Measurements from ENCODE around the gene SOX9.
"Not testable (repeated sequence)": the region's sequence is repeated elsewhere in the genome, so short reads cannot be mapped to it uniquely, and the experiment has no call there.

SOX9 gene

DNA sequence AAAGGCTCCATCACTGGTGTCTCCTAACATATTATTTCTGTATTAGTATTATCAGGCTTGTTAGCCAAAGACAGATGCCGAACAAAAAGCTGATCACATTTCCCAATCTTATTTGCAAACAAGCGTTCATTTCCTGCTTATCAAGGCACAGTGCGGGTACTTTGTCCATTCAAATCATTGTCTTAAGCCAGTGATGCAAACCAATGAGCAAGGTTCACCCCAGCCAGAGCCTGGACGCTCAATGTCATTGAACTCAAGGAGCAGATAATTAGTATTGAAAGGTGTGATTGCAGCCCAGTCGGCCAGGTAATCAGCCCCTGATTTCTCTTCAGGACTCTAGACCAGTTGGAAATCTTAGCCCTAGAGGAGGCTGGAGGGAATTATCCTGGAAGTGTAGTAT lies 20.4 kb upstream of the SOX9 start:
- Histone ChIP-seq H3K36me3 (replicated peaks) (no peaks in the 10 kb centered on the region), H3K27me3 (ENCODE audit: low read depth) (no peaks in the 10 kb centered on the region), H3K4me3 (no peak overlapping the region), H3K4me1 (no peaks in the 10 kb centered on the region), H3K9me3 (no peaks in the 10 kb centered on the region)
- no peak for DNase-seq (ENCODE audit: low spot score in 2 of 2)
- in situ Hi-C loops (cut with MboI; ENCODE audit: low sequenced_read_pairs), result no loop called here

DNA sequence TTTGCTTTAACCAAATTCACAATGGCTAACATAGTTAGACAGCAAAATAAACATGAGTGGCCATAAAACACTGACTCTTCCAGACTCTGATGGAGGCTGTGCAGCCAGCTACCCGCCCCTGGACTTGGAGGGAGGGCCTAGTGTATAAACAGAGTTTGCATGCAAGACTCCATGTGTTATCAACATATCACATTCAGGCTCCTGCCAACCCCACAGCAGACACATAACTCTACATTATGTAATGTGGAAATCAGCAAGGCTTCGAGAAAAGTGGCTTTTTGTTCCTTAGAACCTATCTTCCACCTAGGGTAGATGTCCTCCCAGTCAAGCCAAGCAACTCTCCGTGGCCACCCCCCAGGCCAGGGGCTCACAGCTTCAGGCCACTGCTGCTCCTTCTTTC lies 19.3 kb upstream of the SOX9 start:
- H3K36me3 ChIP-seq (replicated peaks), result no peaks in the 10 kb centered on the region
- H3K4me3 ChIP-seq, result no peak overlapping the region
- in situ Hi-C loops (cut with MboI; ENCODE audit: low sequenced_read_pairs), result no loop called here
- H3K9me3 ChIP-seq, result no peaks in the 10 kb centered on the region
- no peaks in the 10 kb centered on the region for H3K27me3 ChIP-seq (ENCODE audit: low read depth)
- no peak for DNase-seq (ENCODE audit: low spot score in 2 of 2)
- no peaks in the 10 kb centered on the region for H3K4me1 ChIP-seq

DNA sequence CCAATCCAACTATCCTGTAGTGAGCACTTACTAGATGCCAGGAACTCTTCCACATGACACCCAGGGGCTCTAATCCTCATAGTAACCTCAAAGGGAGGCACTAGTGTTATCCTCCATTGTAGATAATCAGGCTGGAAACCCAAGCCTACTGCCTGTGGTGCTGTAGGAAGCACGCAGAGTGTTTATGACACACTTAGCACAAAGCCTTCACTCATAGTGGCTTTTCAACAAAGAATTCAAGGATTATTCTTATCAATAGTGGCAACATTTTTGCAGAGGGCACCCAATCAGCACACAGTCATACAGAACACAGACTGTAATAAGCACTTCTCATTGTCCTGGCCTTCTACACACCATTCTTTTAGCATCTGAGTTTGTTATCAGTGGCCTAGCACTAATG lies 18.5 kb upstream of the SOX9 start:
- no peaks in the 10 kb centered on the region for H3K36me3 ChIP-seq (replicated peaks)
- DNase-seq (ENCODE audit: low spot score in 2 of 2), result no peak
- H3K4me3 ChIP-seq, result no peak overlapping the region
- no peaks in the 10 kb centered on the region for H3K9me3 ChIP-seq
- no peaks in the 10 kb centered on the region for H3K4me1 ChIP-seq
- H3K27me3 ChIP-seq (ENCODE audit: low read depth), result no peaks in the 10 kb centered on the region
- in situ Hi-C loops (cut with MboI; ENCODE audit: low sequenced_read_pairs), result no loop called here

DNA sequence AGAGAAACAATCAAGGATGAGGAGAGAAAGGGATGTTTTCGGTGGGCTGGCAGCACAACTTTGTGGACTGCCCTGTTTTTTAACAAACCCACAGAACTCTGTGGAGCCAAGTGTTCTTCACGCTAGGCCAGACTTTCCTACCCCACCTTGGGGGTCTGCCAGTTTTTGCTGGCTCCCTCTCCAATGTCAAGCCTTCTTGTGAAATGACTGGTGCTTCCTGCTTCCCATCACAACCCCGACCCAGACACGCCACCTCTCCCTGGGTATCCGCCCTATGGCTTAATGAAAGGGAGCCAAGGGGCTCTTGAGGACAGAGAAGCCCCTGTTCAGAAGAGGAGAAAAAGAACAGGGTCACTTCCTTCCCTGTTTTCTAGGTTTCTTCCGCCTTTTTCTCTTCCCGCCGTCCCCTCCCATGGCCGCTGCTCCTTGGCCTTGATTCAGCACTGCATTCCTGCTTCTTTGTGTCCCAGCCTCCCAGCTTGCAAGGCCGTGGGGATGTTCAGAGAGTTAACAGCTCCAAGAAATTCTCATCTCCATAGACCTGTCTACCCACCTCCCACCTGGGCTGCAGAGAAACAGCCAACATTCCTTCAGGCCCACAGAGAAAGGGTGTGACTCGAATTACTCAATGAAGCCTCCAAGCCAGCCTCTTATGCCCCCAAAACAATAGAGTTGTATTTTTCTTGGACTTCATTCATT lies 16.5 kb upstream of the SOX9 start:
- Histone ChIP-seq H3K4me3 (no peak overlapping the region), H3K9me3 (no peaks in the 10 kb centered on the region), H3K36me3 (replicated peaks) (no peaks in the 10 kb centered on the region), H3K27me3 (ENCODE audit: low read depth) (no peaks in the 10 kb centered on the region), H3K4me1 (no peaks in the 10 kb centered on the region)
- no peak for DNase-seq (ENCODE audit: low spot score in 2 of 2)
- in situ Hi-C loops (cut with MboI; ENCODE audit: low sequenced_read_pairs), result no loop called here

DNA sequence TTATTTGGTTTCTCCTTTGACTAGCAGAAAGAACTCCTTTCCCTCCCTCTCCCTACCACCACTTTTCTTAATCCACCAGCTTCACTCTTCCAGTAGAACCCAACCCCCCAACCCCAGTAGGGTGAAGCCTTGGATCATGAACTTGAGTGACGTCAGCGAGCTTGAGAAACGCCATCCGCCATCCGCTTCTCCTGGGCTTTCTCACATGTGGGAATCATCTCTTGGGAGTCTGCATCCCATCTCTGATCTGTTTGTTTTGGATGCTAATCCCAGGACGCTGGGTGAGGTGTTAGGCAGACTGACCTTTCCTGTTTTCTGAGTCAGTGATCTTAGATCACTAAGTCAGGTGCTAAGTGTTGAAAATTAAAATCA lies 16.0 kb upstream of the SOX9 start:
- H3K36me3 ChIP-seq (replicated peaks), result no peaks in the 10 kb centered on the region
- no peaks in the 10 kb centered on the region for H3K9me3 ChIP-seq
- no peak for DNase-seq (ENCODE audit: low spot score in 2 of 2)
- H3K4me3 ChIP-seq, result no peak overlapping the region
- no peaks in the 10 kb centered on the region for H3K27me3 ChIP-seq (ENCODE audit: low read depth)
- no peaks in the 10 kb centered on the region for H3K4me1 ChIP-seq
- in situ Hi-C loops (cut with MboI; ENCODE audit: low sequenced_read_pairs), result no loop called here

DNA sequence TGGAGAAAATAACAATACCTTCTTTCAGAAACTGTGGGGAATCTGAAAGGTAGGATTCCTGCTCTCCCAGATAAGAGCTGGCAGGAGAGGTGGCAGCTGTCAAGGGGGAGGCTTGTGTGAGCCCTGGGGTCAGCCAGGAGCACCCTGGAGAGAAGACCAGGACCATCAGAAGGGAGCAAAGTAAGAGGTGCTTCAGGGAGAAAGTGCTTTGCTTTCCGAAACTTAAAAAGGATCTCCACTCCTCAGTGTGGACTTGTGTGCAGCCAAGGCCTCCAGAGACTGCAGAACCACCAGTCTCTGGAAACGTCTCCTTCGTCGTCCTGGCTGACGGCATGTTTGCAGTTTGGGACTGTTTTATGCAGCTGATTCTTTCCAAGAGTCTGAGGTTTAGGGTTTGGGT lies 13.7 kb upstream of the SOX9 start:
- in situ Hi-C loops (cut with MboI; ENCODE audit: low sequenced_read_pairs), result no loop called here
- DNase-seq (ENCODE audit: low spot score in 2 of 2), result no peak
- Histone ChIP-seq H3K36me3 (replicated peaks) (no peaks in the 10 kb centered on the region), H3K27me3 (ENCODE audit: low read depth) (no peaks in the 10 kb centered on the region), H3K4me1 (no peaks in the 10 kb centered on the region), H3K4me3 (no peak overlapping the region), H3K9me3 (no peaks in the 10 kb centered on the region)

DNA sequence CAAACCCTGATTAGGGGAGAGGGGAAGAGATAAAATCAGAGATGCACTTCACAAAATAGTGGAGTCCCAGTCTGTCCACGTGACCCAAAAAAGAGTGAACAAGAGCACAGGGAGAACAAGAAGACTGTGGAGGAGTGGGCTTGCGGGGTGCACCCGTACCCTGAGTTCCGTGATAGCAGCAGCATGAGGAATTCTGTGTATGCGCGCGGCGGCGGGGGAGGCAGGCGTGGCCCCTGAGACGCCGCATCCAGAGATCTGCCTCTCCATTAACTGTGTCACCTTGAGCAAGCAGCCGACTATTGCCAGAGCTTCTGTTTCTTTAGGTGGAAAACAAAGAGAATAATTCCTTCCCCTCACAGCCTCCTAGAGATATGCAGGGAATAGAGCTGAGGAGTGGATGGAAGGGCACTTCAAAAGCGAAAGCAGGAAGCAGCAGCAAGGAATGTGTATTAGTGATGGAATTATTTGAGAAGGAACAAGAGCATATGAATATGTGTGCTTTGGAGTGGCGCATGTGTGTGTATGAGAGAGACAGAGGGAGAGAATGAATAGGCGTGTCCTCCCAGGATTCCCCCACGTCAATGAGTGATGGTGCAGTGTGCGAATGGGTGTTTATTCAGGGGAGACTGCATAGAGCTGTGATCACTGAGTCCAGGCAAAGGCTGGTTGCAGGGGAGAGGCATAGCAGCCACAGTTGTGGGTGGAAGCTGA lies 10.4 kb upstream of the SOX9 start:
- Histone ChIP-seq H3K36me3 (replicated peaks) (no peaks in the 10 kb centered on the region), H3K9me3 (no peaks in the 10 kb centered on the region), H3K4me1 (no peaks in the 10 kb centered on the region), H3K4me3 (no peak overlapping the region), H3K27me3 (ENCODE audit: low read depth) (no peaks in the 10 kb centered on the region)
- in situ Hi-C loops (cut with MboI; ENCODE audit: low sequenced_read_pairs), result no loop called here
- DNase-seq (ENCODE audit: low spot score in 2 of 2), result no peak

DNA sequence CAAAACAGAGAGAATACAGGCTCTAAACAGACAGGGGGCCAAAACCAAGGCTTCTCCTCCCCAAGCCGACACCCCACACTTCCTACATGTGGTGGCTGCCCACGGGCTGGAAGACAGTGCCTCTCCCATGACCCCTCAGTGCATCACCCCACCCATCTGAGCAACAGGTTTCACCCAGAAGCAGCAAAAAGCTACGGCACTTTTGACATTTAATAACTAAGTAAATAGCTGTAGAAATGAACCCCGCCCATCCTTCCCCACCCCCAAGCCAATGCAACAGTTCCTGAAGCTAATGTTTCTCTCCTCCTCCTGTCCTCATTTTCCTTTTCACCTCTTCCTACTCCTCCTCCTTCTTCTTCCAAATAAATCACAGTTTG lies 9.9 kb upstream of the SOX9 start:
- Histone ChIP-seq H3K27me3 (ENCODE audit: low read depth) (no peaks in the 10 kb centered on the region), H3K4me3 (no peak overlapping the region), H3K9me3 (no peaks in the 10 kb centered on the region), H3K36me3 (replicated peaks) (no peaks in the 10 kb centered on the region), H3K4me1 (no peaks in the 10 kb centered on the region)
- in situ Hi-C loops (cut with MboI; ENCODE audit: low sequenced_read_pairs), result no loop called here
- DNase-seq (ENCODE audit: low spot score in 2 of 2), result no peak

DNA sequence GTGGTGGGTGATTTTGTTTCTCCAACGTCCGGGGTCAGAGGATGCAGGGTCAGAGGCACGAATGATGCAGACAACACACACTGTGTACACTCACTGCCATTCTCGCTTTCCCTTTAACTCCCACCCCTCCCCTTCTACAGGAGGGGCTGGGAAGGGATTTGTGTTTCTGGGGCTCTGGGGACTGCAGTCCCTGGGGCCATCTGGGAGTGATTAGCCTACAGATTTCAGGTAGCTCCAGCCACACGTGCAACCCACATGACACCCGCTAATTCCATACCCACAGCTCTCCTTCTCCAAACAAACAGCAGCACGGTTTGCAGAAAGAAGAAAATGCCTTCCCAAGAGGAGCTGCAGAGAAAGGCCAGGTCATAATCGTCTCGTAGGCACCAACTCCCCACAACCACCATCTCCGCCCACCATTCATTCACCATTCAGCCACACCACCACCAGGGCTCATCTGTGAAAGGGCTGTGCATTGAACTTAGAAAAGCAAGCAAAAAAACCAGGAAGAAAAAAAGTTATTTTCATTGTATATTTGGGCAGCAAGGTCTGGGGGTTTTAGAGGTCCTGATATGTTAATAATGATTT lies 9.4 kb upstream of the SOX9 start:
- no peaks in the 10 kb centered on the region for H3K4me1 ChIP-seq
- H3K36me3 ChIP-seq (replicated peaks), result no peaks in the 10 kb centered on the region
- no peaks in the 10 kb centered on the region for H3K27me3 ChIP-seq (ENCODE audit: low read depth)
- H3K9me3 ChIP-seq, result no peaks in the 10 kb centered on the region
- DNase-seq (ENCODE audit: low spot score in 2 of 2), result no peak
- in situ Hi-C loops (cut with MboI; ENCODE audit: low sequenced_read_pairs), result no loop called here
- H3K4me3 ChIP-seq, result no peak overlapping the region

DNA sequence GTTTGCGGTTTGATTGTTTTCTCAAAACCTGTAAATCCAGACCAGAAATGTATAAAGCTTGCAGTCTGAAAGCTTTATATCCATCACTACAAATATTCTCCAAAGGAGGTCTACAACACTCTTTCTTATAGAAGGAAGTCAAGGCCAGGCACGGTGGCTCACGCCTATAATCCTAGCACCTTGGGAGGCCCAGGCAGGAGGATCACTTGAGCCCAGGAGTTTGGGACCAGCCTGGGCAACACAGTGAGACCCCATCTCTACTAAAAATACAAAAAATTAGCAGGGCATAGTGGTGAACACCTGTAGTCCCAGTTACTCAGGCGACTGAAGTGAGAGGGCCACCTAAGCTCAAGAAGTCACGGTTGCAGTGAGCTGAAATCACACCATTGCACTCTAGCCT lies 8.9 kb upstream of the SOX9 start:
- H3K9me3 ChIP-seq; H3K4me1 ChIP-seq; DNase-seq (ENCODE audit: low spot score in 2 of 2); H3K4me3 ChIP-seq; H3K27me3 ChIP-seq (ENCODE audit: low read depth); H3K36me3 ChIP-seq (replicated peaks); in situ Hi-C loops (cut with MboI; ENCODE audit: low sequenced_read_pairs): not testable (repeated sequence)

DNA sequence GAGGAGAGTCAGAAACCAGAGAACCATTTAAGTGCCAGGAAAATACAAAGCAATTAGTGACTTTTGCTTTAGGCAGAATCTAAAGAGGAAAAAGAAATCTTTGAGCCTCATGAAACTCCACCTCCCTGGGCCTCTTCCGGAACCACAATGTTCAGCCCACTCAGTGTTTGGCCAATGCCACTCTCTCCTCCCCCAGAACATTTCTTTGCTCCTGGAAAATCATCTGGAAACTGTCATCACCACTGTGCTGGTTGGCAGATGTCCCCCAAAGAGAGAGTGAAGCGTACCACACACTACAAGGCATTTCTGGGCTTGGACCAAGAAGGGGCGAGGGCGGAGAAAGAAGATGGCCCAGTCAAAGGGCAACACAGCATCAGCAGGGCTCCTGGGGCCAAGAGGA lies 7.1 kb upstream of the SOX9 start:
- Histone ChIP-seq H3K27me3 (ENCODE audit: low read depth) (no peaks in the 10 kb centered on the region), H3K9me3 (no peaks in the 10 kb centered on the region), H3K4me1 (no peaks in the 10 kb centered on the region), H3K36me3 (replicated peaks) (no peaks in the 10 kb centered on the region), H3K4me3 (no peak overlapping the region)
- DNase-seq (ENCODE audit: low spot score in 2 of 2), result no peak
- in situ Hi-C loops (cut with MboI; ENCODE audit: low sequenced_read_pairs), result no loop called here

DNA sequence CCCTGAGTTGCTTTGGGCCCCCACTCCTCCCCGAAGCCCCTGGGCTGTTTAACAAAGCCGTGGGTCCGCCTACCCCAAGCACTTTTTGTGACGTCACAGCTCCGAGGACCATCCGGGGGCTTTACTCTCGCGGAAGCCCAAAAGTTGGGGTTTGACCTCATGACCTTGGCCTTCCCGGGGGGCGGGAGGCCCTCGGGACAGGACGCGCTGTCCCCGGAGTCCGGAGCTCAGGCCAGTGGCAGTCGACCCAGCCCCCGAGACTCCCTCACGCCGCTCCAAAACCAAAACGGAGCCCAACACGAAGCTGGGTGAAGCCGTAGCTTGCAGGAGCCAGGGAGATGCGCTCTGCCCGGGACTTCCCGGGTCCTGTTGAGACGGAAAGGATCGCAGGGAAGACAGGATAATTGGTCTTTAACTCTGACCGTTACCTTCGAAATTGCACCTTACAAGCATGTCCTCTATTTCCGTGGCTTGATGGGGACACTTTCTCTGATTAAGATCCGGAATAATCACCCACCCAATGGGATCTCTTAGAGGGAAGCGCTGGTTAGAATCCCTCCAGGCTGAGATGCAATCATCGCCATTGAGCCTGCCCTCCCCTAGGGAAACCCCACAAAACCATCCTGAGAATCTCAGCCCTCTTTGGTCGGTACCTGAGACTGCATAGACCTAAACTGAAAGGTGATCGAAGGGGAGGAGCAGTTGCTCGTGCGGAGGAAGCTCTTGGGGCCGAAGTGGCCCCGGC lies 4.9 kb upstream of the SOX9 start:
- DNase-seq (ENCODE audit: low spot score in 2 of 2), result no peak
- in situ Hi-C loops (cut with MboI; ENCODE audit: low sequenced_read_pairs), result no loop called here
- Histone ChIP-seq H3K4me3 (no peak overlapping the region), H3K27me3 (ENCODE audit: low read depth) (no peaks in the 10 kb centered on the region), H3K4me1 (no peaks in the 10 kb centered on the region), H3K36me3 (replicated peaks) (no peaks in the 10 kb centered on the region), H3K9me3 (no peaks in the 10 kb centered on the region)

DNA sequence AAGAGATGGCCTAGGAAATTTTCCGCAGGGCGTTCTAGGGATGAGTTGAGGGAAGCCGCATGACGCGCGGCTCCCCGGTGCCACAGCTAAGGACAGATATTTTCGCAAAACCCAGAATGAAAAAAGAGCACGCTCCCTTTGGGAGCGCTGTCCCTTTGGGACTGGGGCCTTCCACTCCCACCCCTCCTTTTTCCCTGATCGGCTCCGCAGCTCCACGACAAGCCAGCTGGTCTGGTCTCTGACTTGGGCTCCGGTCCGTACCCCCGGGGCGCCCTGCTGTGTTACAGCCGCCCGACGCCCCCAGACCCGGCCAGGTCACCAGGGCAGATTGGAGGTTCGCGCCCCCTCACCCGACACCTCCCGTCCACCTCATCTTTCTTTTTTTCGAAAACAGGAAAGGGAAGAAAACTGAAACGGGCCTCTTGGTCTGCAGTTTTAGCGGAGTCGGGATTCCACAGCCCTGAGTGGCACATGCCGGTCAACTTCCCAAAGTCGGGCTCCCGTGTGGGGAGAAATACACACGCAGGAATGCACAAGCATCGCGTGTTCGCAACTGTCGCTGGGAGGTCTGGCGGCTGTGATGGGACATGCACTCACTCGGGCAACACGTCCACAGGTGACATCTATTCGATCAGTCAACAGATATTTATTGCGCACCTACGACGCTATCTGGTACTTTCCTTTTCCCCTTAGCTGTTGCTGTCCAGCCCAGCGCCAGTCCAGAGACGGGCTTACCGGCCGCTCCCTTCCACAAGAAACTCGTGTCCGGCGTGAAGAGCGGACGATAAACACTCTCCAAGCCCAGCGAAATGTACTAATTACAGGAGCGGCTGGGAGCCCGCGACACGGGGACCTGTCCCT lies 3.9 kb upstream of the SOX9 start:
- Histone ChIP-seq H3K9me3 (no peaks in the 10 kb centered on the region), H3K27me3 (ENCODE audit: low read depth) (no peaks in the 10 kb centered on the region), H3K36me3 (replicated peaks) (no peaks in the 10 kb centered on the region), H3K4me3 (no peak overlapping the region), H3K4me1 (no peaks in the 10 kb centered on the region)
- in situ Hi-C loops (cut with MboI; ENCODE audit: low sequenced_read_pairs), result no loop called here
- DNase-seq (ENCODE audit: low spot score in 2 of 2), result no peak
